Panc1 (cell line): ENCODE results near the gene APOL5. TPM values are rescaled to one million over a fixed set of nuclear protein-coding genes. Genes with fewer than 3 reads are reported as not detected.

Experiments used
- total RNA-seq: library from RNA; stranded (reverse); gene quantifications from one replicate; pipeline ENCODE4 v1.2.1, GENCODE V29; 2021; ENCODE audit not compliant: unreplicated experiment

The APOL5 gene
- total RNA-seq, 1 experiment from 2014 or later: not detected

Other genes with a start within 250 kb of the APOL5 start
- 26.7 TPM for gene RASD2, start 177.0 kb upstream of the APOL5 start, total RNA-seq
- gene MB, start 100.5 kb upstream of the APOL5 start, total RNA-seq: 17.3 TPM
- 16.4 TPM for gene APOL6, start 69.4 kb upstream of the APOL5 start, total RNA-seq